GM18499 (cell line): ENCODE results near the gene EGR2.
"Not testable (repeated sequence)": the region's sequence is repeated elsewhere in the genome, so short reads cannot be mapped to it uniquely, and the experiment has no call there.

Experiments used
- ATAC-seq: cut with Tn5 transposase; IDR thresholded peaks from one replicate; pipeline ENCODE4 v1.9.1; 2021; ENCODE audit warnings: moderate number of reproducible peaks; ENCODE audit not compliant: insufficient read depth, unreplicated experiment

The EGR2 gene

DNA sequence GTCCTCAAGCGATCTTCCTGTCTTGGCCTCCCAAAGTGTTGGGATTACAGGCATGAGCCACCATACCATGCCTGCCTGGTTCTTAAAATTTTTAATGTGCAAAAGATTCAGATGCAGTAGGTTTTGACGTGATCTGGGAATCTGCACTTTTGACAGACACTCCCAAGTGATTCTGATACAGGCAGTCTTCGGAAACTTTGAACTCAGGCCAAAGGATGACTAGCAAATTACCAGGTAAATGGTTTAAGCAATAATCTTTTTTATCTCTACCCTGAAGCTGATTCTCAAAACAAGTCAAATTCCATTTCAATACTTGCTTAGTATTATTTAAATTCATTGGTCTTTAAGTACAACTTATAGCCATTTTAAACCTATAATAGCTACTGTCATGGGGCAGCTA is 14.3 kb downstream of the EGR2 start:
- no peak for ATAC-seq

DNA sequence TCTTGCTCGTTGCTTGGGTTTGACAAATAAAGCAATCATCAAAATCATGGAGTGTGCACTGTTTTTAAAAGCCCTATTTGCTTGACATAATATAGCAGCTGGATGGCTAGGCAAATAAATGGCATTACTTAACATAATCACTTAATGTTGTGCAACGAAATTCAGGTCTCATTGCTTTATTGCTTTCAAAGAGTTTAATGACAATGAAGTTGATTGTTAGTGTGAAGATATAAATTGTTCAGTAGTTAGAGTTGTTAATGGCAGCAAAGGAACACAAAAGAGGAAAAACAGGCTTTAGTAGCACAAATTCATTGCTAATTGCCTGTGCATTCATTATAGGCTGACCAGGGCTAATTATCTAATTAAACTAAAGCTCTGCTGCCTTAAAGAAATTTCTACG is 19.3 kb downstream of the EGR2 start:
- no peak for ATAC-seq

DNA sequence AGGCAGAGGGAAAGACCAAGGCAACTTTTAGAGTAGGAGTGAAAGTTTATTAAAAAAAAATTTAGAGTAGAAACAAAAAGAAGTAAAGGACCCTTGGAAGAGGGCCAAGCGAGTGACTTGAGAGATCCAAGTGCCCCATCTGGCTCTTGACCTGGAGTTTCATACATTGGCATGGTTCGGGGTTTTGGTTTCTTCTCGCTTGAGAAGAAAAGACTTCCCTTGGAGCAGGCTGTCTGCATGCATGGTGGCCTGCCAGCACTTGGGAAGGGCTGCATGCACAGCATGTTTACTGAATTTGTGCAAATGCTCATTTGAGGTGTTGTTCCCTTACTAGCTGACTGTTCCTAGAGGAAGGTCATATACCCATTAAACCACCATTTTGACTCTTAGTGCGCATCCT is 20.4 kb downstream of the EGR2 start:
- no peak for ATAC-seq

DNA sequence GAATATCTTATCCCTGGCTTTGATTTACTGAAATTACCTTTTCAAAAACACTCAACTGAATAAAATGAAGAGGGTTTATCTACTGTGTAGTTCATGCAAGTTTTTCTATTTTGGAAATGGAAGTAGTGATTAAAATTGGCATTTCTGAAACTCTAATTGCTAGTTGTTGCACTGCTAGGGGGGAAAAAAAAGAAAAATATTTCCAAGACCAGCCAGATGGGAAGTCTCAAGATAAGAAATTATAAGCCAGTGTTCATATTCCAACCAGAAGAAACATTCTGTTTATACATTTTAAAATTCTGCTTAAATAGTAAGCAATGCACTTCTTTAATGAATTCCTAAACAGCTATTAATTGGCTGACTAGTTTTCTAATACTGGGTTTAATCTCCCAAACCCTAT is 21.1 kb downstream of the EGR2 start:
- no peak for ATAC-seq

DNA sequence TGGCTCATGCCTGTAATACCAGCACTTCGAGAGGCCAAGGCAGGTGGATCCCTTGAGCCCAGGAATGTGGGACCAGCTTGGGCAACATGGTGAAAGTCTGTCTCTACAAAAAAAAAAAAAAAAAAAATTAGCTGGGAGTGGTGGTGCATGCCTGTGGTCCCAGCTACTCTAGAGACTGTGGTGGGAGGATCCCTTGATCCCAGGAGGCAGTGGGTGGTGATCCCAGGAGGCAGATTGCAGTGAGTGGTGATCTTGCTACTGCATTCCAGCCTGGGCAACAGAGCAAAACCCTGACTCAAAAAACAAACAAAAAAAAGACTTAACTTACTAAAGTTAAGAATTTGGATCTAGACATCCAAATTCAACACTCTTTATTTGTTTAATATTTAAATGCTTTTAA is 21.9 kb downstream of the EGR2 start:
- no peak for ATAC-seq

DNA sequence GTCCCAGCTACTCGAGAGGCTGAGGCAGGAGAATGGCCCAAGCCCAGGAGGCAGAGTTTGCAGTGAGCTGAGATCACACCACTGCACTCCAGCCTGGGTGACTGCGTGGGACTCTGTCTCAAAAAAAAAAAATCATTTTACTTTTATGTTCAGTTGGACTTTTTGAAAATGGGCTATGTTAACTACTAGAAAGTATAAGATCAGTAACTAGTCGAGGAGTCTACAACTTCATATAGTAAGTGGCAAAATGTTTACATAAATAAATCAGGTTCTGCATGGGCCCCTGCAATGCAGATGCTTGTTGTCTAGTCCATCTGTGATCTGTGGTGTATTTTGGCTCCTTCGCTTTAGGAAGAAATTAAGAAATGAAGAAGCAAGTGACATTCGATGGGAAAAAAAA is 23.9 kb downstream of the EGR2 start:
- ATAC-seq, result no peak

DNA sequence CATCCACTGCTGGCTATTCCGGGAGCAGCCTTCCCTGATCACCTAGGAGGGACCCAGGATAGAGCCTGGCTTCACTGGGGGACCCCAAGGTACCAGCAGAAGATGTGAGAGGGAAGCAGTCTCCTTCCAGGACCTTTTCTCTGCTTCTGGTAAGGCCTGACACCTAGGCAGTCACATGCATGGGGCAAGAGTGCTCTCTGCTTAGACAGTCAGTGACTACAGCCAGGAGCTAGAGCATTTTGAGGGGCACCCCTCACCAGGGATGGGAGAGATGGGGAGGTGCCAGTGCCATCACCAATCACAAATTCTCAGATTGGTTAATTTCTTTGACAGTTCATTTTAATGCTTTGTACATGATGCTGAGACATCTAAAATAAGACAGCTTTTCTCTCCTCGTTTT is 25.6 kb downstream of the EGR2 start:
- ATAC-seq, result no peak

DNA sequence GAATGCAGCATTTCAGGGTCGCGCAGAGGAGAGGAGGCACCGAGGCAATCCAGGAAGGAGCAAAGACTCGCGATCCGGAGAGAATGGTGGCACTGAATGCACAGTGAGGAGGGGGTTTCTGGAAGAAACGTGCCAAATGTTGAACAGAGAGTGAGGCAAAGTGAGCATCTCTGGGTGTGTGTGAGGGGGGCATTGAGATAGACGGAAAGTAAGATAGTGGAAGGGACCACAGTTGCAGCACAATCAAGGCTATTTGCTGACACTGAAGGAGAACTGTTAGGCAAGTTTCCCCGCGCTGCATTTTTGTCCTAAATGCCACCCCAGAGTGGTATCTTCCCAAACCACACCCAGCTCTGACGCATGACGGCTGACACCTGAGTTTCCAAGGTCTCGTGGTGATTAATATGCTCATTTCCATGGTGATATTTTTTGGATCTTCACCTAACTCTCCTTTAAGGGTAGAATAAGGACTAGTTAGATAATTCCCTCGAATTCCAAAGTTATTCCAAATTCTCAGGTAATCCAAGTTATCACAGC is 26.1 kb downstream of the EGR2 start:
- ATAC-seq, result no peak

DNA sequence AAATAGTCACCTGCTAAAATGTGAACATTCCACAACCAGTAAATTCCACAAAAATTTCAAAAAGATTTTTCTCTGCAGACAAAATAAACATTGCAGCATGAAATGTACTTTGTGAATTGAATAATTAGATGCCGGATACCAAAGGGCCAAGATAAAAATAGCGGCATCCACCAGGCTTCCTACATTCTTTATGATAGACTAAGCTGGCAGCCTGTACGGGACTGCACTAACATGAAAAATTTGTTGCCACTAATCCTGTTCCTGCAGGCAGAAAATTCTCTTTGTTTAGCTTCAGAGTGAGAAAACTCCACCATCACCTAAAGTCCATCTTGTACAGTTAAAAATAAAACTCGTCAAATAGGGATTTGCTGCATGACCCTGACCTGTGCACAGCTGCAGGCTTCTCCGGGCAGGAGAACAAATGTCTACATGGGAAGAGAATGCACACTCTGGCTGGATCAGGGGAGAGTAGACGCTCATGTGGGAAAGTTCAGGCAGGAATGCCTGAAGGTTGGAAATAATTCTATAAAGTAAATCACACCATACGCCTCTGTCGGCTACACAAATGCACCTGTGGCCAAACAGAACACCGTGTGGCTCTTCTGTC is 27.2 kb downstream of the EGR2 start:
- no peak for ATAC-seq

DNA sequence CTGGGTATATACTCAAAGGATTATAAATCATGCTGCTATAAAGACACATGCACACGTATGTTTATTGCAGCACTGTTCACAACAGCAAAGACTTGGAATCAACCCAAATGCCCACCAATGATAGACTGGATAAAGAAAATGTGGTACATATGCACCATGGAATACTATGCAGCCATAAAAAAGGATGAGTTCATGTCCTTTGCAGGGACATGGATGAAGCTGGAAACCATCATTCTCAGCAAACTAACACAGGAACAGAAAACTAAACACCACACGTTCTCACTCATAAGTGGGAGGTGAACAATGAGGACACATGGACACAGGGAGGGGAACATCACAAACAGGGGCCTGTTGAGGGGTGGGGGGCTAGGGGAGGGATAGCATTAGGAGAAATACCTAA is 27.9 kb downstream of the EGR2 start:
- ATAC-seq, result not testable (repeated sequence)

DNA sequence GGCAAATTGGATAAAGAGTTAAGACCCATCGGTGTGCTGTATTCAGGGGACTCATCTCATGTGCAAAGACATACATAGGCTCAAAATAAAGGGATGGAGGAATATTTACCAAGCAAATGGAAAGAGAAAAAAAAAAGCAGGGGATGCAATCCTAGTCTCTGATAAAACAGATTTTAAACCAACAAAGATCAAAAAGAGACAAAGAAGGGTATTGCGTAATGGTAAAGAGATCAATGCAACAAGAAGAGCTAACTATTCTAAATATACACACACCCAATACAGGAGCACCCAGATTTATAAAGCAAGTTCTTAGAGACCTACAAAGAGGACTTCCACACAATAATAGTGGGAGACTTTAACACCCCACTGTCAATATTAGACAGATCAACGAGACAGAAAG is 31.6 kb downstream of the EGR2 start:
- ATAC-seq, result not testable (repeated sequence)

DNA sequence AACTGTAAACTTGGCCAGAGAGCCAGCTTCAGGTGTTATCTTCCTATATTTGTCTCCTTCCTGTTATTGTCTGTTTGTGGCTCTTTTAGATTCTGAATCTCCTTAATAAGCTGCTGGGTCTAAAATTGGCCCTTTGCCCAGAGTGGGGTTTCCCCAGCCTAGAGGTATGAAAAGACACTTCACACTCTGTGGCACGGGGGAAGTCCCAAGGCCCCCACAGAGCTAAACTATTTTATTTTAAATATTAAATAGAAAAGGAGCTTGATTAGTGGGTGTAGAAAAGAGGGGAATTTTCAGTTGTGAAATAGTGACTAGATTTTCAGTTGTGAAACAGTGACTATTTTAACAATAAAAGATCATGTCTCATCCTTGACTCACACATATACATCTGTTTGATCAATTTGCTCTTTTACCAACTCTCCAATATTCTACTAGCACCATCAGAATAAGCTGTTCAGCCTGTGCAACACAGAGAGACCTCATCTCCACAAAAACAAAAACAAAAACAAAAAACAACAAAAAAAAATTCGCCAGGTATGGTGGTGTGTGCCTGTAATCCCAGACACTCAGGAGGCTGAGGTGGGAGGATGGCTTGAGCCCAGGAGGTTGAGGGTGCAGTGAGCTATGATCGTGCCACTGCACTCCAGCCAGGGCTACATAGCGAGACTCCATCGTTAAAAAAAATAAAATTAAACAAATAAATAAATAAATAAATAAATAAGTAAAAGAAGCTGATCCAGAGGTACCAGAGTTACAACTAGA is 36.5 kb downstream of the EGR2 start:
- peak; percentile 89 for ATAC-seq

DNA sequence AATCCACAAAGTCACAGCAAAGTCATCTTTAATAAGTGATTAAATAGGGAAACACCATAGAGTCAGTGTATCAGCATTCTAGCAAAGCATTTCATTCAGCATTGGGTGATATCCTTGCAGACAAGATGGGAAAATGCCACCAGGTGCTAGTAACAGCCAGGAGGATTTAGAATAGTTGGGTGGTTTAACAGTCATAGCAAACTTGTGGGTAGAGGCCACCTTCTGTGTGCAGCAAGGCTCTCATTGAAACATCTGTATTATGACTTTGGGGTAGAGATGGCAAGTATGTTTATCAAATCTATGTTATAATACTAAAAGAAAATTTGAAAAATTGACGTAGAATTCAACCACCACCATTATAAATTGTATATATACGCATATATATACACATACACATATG is 38.0 kb downstream of the EGR2 start:
- ATAC-seq, result no peak

DNA sequence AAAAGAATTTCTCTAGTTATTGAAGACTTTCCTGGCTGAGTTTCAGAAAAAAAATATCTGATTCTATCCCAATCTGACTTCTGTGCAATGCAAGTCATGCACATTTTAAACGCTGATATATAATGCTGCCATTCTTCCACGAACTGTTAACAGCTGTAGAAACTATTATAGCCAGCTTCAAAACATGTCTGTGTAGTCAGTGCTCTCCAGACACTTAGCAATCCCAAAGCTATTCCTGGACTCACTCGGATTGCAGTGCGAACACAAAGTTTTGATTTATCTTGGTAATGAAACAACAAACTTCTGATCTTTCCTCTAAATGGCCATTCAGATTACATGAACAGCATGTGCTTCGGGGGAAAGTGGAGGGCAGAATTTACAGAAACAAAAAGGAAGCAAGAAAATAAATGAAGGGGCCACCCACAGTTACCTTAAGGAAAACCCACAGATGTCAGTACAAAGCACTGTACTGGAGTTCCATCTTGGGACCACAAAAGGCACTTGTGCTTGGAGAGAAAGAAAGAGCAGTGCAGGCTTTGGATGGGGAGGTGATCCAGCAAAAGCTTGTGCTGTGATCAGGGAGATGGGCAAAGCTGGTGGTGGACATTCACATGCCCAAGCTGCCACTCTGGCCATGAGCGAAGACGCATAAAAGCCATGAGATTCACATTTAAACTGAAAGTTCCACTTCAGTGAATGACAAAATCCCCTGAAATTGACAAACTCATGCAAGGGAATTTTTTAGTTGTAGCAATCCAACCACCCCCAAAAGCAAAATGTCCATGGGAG is 43.8 kb downstream of the EGR2 start:
- no peak for ATAC-seq

DNA sequence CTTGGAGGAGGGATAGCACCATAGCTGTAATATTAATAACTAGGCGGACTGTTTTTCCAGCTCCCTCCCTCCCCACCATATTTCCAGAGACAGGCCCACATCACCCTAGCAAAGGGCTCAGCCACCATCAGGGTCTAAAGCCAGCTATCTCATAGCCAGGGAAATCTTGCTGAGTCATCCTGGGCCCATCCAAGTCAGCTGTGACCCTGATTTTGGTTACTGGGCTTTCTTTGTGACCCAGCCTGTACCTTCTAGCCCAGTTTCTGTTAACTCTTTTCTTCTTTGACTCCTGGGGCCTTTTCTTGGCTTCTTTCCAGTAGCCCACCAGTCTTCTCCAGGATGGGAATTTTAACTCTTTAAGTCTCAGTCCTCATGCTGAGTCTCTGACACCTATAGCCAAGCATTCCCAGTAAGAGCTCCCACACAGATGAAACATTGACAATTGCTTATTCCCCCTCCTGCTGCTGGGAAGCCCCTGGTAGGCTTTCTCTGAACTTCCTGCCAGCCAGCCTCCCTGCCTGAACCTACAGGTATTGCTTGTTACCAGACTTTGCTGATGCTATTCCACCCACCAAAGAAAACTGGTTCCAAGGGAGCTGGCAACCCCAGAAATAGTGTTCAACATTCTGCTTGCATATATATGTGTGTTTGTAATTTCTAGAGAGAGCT is 46.5 kb downstream of the EGR2 start:
- ATAC-seq, result no peak

DNA sequence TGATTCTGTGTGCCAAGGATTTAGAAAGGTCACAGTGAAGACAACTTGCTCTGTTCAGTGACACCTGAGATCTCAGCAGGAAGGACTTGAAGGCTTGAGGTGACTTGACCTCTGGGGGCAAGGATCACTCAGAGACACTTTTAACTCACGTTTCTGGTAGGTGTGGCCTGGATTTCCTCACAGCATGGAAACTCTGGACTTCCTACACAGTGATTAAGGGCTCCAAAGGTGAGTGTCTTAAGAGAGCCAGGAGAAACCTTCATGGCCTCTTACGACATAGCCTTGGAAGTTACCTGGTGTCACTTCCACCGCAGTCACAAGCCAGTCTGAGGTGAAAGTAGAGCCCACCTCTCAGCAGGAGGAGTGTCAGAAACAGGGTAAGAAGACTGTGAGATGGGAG is 49.8 kb downstream of the EGR2 start:
- no peak for ATAC-seq

DNA sequence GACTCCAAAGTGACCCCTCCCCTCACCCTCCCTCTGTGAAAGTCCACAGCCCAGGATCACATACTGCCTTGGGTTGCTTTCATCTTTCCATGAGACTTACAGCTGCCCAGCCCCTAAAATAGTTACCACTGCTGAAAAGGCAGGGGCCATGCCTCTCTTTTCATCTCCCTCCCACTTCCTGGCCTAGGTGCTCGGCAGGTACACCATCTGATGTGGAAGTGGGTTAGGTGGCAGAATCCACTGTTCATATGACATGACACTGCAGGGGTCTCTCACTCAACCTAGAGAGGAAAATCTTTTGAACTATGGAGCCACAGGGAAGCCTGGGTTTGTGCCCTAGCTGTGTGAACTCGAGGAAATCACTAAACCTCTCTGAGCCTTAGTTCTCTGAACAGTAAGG is 50.4 kb downstream of the EGR2 start:
- ATAC-seq, result no peak

DNA sequence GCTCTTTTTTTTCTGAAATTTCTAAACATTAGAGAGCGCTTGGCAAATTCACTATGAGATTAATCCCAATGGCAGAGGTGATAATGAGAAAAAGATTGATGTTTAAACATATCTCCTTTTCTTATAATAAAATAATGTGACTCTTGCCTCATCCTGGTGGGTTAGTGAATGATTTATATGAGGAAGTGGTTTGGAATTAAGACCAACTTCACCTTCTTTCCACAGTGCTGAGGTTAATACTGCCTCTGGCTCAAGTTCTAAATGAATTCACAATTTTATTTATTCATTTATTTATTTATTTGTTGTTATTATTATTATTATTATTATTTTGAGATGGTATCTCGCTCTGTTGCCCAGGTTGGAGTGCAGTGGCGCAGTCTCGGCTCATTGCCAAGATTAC is 52.2 kb downstream of the EGR2 start:
- ATAC-seq, result no peak

DNA sequence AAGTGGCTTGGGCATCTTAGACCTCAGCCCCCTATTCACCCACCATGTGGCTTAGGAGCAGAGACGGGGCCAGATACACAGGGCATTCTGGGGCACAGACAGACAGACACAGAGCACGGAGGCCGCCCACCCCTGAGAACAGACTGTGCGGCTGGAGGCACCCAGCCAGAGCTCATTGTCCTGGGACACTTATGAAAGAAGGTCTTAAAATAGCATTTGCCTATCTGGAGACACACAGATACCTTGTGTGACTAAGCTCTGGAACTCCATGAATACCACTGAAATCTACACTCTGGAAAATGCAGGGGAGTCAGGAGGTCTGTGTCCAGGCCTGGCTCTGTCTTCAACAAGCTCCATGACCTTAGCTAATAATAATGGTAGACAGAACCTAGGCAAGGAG is 53.0 kb downstream of the EGR2 start:
- ATAC-seq, result no peak
